Endothelial cell of umbilical vein (primary cell): ENCODE measurements around the gene BET1L. TPM values are rescaled to one million over a fixed set of nuclear protein-coding genes. Genes with fewer than 3 reads are reported as not detected.

Experiments used
- BruUV-seq: library from RNA; stranded (reverse); fragments of 400-500 nt; replicated peaks from 2 replicates; lab custom pipeline; 2021; lab: Mats Ljungman, UMichigan
- CTCF ChIA-PET: fragments of 300-600, 350-600 bp; sonication (Branson Sonifier 250); formaldehyde crosslinking; loops from one replicate; lab custom pipeline; 2021; ENCODE audit warnings: antibody characterized with exemption, inconsistent platforms; lab: Charles Lee
- POLR2A ChIA-PET: fragments of 300-600, 350-600 bp; sonication (Branson Sonifier 250); formaldehyde crosslinking; loops from one replicate; lab custom pipeline; 2021; ENCODE audit warnings: antibody characterized with exemption, inconsistent platforms; lab: Charles Lee
- DNase-seq: peaks from one replicate; pipeline ENCODE4 v3.0.0-alpha.2; 2011; ENCODE audit warnings: low read depth, low spot score
- FAIRE-seq: peaks from 2 replicates; lab custom pipeline; 2011; peaks lifted over from hg19 to GRCh38; lab: Jason Lieb, UNC
- H2AFZ ChIP-seq: 2 replicates; pipeline ENCODE4 v1.6.0; 2012; ENCODE audit warnings: low read depth, low read length, control low read depth, inconsistent platforms
- H3K27ac ChIP-seq: 2 replicates; pipeline ENCODE4 v1.5.1; 2011; ENCODE audit warnings: low read depth, mild to moderate bottlenecking, control low read depth, low read length, moderate library complexity; ENCODE audit not compliant: insufficient read depth
- H3K27me3 ChIP-seq, 2 experiments: 2 replicates each; pipeline versions ENCODE4 v1.6.0 to v1.6.1; 2011; ENCODE audit warnings: low read length in 2 of 2, mixed read lengths in 1 of 2; ENCODE audit not compliant: control insufficient read depth in 2 of 2, insufficient read depth in 2 of 2
- H3K36me3 ChIP-seq, 2 experiments: 2 replicates in 1 of 2; 3 replicates in 1 of 2; pipeline ENCODE4 v1.5.1; 2011; ENCODE audit warnings: low read length in 2 of 2, mild to moderate bottlenecking in 1 of 2, moderate library complexity in 1 of 2; ENCODE audit not compliant: control insufficient read depth in 2 of 2, insufficient read depth in 2 of 2; ENCODE audit errors: extremely low read depth in 1 of 2
- H3K4me1 ChIP-seq: 3 replicates; pipeline ENCODE4 v1.5.1; 2011; ENCODE audit warnings: mild to moderate bottlenecking, low read length; ENCODE audit not compliant: control insufficient read depth, insufficient read depth; ENCODE audit errors: extremely low read depth
- H3K4me2 ChIP-seq: 2 replicates; pipeline ENCODE4 v1.6.1; 2011; ENCODE audit warnings: low read length, control low read depth, mixed read lengths; ENCODE audit not compliant: insufficient read depth
- H3K4me3 ChIP-seq, 3 experiments: fragments of 200-600 bp in 1 of 3; sonication (generic), shearing (Covaris generic) in 1 of 3; replicated peaks in 1 of 3; 2 replicates each; pipeline ENCODE4 v1.5.1; 2011 to 2016; ENCODE audit warnings: control low read depth in 3 of 3, low read length in 3 of 3, mild to moderate bottlenecking in 2 of 3, inconsistent platforms in 1 of 3, low read depth in 1 of 3, moderate library complexity in 1 of 3; ENCODE audit not compliant: insufficient read depth in 1 of 3
- H3K79me2 ChIP-seq: 2 replicates; pipeline ENCODE4 v1.6.0; 2012; ENCODE audit warnings: low read length, inconsistent platforms; ENCODE audit not compliant: control insufficient read depth, insufficient read depth
- H3K9ac ChIP-seq: replicated peaks from 2 replicates; pipeline ENCODE3; 2011; ENCODE audit warnings: low read length, control low read depth; ENCODE audit not compliant: insufficient read depth; ENCODE audit errors: extremely low read depth
- H3K9me1 ChIP-seq: replicated peaks from 3 replicates; pipeline ENCODE4 v1.6.0; 2011; ENCODE audit warnings: mild to moderate bottlenecking, low read length; ENCODE audit not compliant: control insufficient read depth, insufficient read depth; ENCODE audit errors: extremely low read depth
- H3K9me3 ChIP-seq: replicated peaks from 2 replicates; pipeline ENCODE4 v1.5.1; 2012; ENCODE audit warnings: low read length, inconsistent platforms; ENCODE audit not compliant: control insufficient read depth, insufficient read depth
- H4K20me1 ChIP-seq: replicated peaks from 2 replicates; pipeline ENCODE3; 2011; ENCODE audit warnings: mild to moderate bottlenecking, low read length; ENCODE audit not compliant: control insufficient read depth, insufficient read depth; ENCODE audit errors: extremely low read depth
- EZH2 ChIP-seq: IDR thresholded peaks from 2 replicates; pipeline ENCODE4 v1.6.1; 2012; ENCODE audit warnings: borderline replicate concordance, low read depth, mild to moderate bottlenecking, moderate library complexity, low read length, inconsistent platforms; ENCODE audit not compliant: severe bottlenecking
- FOS ChIP-seq: IDR thresholded peaks from 2 replicates; pipeline ENCODE4 v1.6.1; 2011; ENCODE audit warnings: mild to moderate bottlenecking, low read length, moderate library complexity, borderline replicate concordance; ENCODE audit not compliant: insufficient read depth
- GATA2 ChIP-seq: IDR thresholded peaks from 2 replicates; pipeline ENCODE4 v1.7.0; 2011; ENCODE audit warnings: low read depth, mild to moderate bottlenecking, moderate library complexity, mixed read lengths, low read length; ENCODE audit not compliant: insufficient read length, insufficient read depth
- JUN ChIP-seq: IDR thresholded peaks from 2 replicates; pipeline ENCODE4 v1.6.1; 2011; ENCODE audit warnings: borderline replicate concordance, low read depth; ENCODE audit not compliant: insufficient read length, insufficient read depth
- MYC ChIP-seq: IDR thresholded peaks from one replicate; pipeline ENCODE4 v1.6.1; 2011; ENCODE audit warnings: mild to moderate bottlenecking, low read depth, low read length
- POLR2A ChIP-seq: IDR thresholded peaks from 2 replicates; pipeline ENCODE4 v1.6.1; 2012; ENCODE audit warnings: low read depth, mild to moderate bottlenecking, control low read depth, low read length
- POLR2AphosphoS5 ChIP-seq: IDR thresholded peaks from 2 replicates; pipeline ENCODE4 v1.6.1; 2012; ENCODE audit warnings: low read depth, mild to moderate bottlenecking, control low read depth, low read length, moderate library complexity; ENCODE audit not compliant: insufficient read depth
- dilution Hi-C: fragments of 300-500 bp; cut with MboI; formaldehyde crosslinking; loops from one replicate; pipeline ENCODE4 v1.15.0; 2019; ENCODE audit warnings: low sequenced_read_pairs; ENCODE audit not compliant: extremely low pct_ligation_motif_present
- intact Hi-C: fragments of 100-400 bp; cut with micrococcal nuclease; formaldehyde crosslinking; loops from one replicate; pipeline ENCODE4 v1.10.0; 2022
- polyA plus RNA-seq, 4 experiments: library from polyadenylated mRNA; depleted of rRNA in 3 of 4; stranded (reverse) in 3 of 4; unstranded in 1 of 4; fragments of >200 nt; gene quantifications; 2 replicates each; pipeline versions ENCODE4 v1.2.1 to v1.2.3, GENCODE V29; 2011 to 2012; ENCODE audit warnings: missing spikeins in 1 of 4
- total RNA-seq: library from RNA; stranded (reverse); gene quantifications from 2 replicates; pipeline ENCODE4 v1.2.3, GENCODE V29; 2021
- TF ChIP-seq, protein P1 (sequence below), 2 donors: IDR thresholded peaks; 1 replicate in 1 of 2; 2 replicates in 1 of 2; pipeline ENCODE4 v1.5.1; 2011; ENCODE audit warnings: low read length in 2 of 2, mild to moderate bottlenecking in 2 of 2, moderate library complexity in 2 of 2, control low read depth in 1 of 2, inconsistent platforms in 1 of 2, low read depth in 1 of 2; ENCODE audit not compliant: insufficient read depth in 1 of 2; ENCODE audit errors: extremely low read depth in 1 of 2
- TF ChIP-seq, protein P2 (sequence below): IDR thresholded peaks from 2 replicates; pipeline ENCODE4 v1.6.1; 2011; ENCODE audit not compliant: insufficient read depth, insufficient read length

The BET1L gene
- total and polyA plus RNA-seq, 2 donors (not counting 3 experiments of a cell fraction or from before 2014, with no cell fraction given) = 31.0 to 80.0 TPM

DNA sequence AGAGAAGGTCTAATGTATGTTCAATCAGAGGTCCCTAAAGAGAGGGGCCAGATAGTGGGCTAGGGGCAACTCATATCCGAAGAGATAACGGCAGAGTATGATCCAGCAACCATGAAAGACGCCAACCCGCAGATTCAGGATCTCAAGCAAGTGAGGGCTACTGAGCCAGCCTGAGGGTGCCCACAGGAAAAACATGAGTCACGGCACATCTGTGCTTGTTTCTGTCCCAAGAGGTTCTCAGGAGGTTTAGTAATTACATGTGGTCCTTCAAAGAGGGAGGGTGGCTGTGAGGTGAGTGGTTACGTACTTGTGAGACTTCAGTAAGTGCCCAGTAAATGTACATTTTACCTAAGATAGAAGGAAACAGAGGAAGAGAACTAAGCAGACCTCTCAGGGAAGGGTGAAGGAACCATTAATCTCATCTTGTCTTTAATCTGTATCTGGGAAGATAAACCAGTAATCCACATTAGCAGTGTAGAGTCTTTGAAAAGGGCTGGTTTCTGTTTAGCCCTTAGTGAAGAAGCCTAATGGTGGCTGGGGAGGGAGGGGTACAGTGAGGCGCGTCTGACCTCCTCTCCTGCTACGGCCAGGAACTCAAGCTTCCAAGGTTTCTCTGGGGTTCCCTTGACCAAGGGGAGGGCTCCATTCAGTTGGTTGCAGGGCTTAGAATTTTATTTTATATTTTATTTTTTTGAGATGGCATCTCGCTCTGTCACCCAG is 18.7 kb upstream of the BET1L start:
- Histone ChIP-seq H3K36me3 (peaks cover 0 to 5% of the 10 kb centered on the region in 2 experiments), H3K4me3 (no peak overlapping the region), H3K9me1 (no peaks in the 10 kb centered on the region), H3K4me2 (no peak overlapping the region), H3K9ac (no peak overlapping the region), H4K20me1 (no peaks in the 10 kb centered on the region), H3K9me3 (no peaks in the 10 kb centered on the region), H3K27ac (no peak overlapping the region), H3K27me3 (no peaks in the 10 kb centered on the region), H2AFZ (no peak overlapping the region), H3K4me1 (no peaks in the 10 kb centered on the region), H3K79me2 (no peaks in the 10 kb centered on the region)
- intact Hi-C loops = no loop called here
- no TSS peak for BruUV-seq
- FAIRE-seq = no peak
- no peak for DNase-seq
- dilution Hi-C loops = no loop called here
- TF ChIP-seq MYC (no peak), GATA2 (no peak), POLR2A (no peak), POLR2AphosphoS5 (no peak), FOS (no peak), JUN (no peak), EZH2 (no peak)
- TF ChIP-seq, protein P1, sequence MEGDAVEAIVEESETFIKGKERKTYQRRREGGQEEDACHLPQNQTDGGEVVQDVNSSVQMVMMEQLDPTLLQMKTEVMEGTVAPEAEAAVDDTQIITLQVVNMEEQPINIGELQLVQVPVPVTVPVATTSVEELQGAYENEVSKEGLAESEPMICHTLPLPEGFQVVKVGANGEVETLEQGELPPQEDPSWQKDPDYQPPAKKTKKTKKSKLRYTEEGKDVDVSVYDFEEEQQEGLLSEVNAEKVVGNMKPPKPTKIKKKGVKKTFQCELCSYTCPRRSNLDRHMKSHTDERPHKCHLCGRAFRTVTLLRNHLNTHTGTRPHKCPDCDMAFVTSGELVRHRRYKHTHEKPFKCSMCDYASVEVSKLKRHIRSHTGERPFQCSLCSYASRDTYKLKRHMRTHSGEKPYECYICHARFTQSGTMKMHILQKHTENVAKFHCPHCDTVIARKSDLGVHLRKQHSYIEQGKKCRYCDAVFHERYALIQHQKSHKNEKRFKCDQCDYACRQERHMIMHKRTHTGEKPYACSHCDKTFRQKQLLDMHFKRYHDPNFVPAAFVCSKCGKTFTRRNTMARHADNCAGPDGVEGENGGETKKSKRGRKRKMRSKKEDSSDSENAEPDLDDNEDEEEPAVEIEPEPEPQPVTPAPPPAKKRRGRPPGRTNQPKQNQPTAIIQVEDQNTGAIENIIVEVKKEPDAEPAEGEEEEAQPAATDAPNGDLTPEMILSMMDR (IDR thresholded peaks at IDR 0.05; ENCODE audit: extremely low read depth in 1 of 2, insufficient read depth in 1 of 2, low read depth in 1 of 2, low read length in 2 of 2) = no peak
- TF ChIP-seq, protein P2, sequence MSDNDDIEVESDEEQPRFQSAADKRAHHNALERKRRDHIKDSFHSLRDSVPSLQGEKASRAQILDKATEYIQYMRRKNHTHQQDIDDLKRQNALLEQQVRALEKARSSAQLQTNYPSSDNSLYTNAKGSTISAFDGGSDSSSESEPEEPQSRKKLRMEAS = no peak
- POLR2A ChIA-PET = no interaction called here
- CTCF ChIA-PET = no interaction called here
